Ectodermal cell (in vitro differentiated cells): ENCODE measurements around the gene ARHGAP18.

ENCODE experiments used
- H3K27ac ChIP-seq: 2 replicates; pipeline ENCODE4 v1.7.0; 2013; ENCODE audit warnings: mild to moderate bottlenecking, low read depth, low read length; ENCODE audit not compliant: insufficient read depth, poor library complexity, severe bottlenecking
- H3K27me3 ChIP-seq: 2 replicates; pipeline ENCODE4 v1.7.0; 2013; ENCODE audit warnings: mild to moderate bottlenecking, low read length; ENCODE audit not compliant: insufficient read depth, control insufficient read depth, poor library complexity, severe bottlenecking
- H3K36me3 ChIP-seq: one replicate; pipeline ENCODE4 v1.7.0; 2013; ENCODE audit warnings: low read length; ENCODE audit not compliant: control insufficient read depth, insufficient read depth
- H3K4me1 ChIP-seq: one replicate; pipeline ENCODE4 v1.7.0; 2013; ENCODE audit warnings: low read length; ENCODE audit not compliant: control insufficient read depth, insufficient read depth
- H3K4me3 ChIP-seq: 2 replicates; pipeline ENCODE4 v1.7.0; 2013; ENCODE audit warnings: low read depth, low read length, control low read depth; ENCODE audit not compliant: insufficient read depth
- H3K9me3 ChIP-seq: 2 replicates; pipeline ENCODE4 v1.7.0; 2013; ENCODE audit warnings: mild to moderate bottlenecking, low read length, moderate library complexity; ENCODE audit not compliant: control insufficient read depth
- whole genome bisulfite sequencing, 2 experiments: methylation state at CpG; one replicate each; pipeline ENCODE4 v1.1.7; 2013; ENCODE audit warnings: missing lambda C conversion rate in 2 of 2; 5-methylcytosine and 5-hydroxymethylcytosine counted together

Gene ARHGAP18

DNA sequence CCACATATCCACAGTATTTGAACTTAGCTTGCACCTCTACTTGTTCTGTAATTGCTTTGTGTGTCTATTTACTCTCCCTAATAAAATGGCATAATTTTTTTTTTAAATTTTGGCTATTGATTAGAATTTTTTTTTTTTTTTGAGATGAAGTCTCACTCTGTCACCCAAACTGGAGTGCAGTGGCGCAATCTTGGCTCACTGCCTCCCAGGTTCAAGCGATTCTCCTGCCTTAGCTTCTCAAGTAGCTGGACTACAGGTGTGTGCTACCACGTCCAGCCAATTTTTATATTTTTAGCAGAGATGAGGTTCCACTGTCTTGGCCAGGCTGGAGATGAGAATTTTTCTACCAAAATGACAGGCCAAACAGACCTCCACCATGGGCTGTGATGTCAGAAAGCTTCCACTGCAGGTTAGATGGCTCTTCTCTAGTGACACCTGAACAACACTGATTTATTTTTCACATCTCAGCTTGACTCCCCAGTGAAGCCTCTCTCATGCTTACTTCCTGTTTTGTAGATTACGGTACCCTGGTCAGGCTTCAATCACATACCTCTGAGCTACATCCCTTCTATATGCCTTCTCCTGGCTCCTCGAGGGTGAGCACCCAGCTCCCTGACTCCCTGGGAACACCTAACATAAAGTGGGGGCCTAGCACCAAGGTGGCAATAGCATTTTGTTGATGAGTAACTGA is 112.8 kb downstream of the ARHGAP18 start:
- Histone ChIP-seq H3K27me3 (no peaks in the 10 kb centered on the region), H3K27ac (no peak overlapping the region), H3K4me1 (no peaks in the 10 kb centered on the region), H3K36me3 (no peaks in the 10 kb centered on the region), H3K4me3 (no peak overlapping the region), H3K9me3 (no peaks in the 10 kb centered on the region)
- 93 to 95% methylated on average over 5 of the region's 5 CpGs for WGBS, 2 experiments

DNA sequence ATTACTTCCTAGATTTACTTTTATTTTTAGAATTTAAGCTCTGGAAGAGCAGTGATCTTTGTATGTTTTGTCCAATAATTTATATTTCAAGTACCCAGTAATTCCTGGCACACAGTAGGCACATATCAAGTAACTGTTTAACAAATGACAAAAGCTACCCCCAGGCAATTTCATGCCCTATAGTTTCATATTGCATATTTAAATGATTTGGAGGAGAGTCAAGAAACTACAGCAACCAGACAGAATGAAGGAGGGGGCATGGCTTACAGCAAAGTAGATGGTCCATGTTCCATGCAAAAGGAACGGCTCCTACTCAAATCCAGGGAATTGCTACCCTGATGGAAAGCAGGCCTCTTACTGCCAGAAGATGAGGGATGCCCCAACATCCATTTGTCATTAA is 113.5 kb downstream of the ARHGAP18 start:
- no peaks in the 10 kb centered on the region for H3K9me3 ChIP-seq
- no peaks in the 10 kb centered on the region for H3K4me1 ChIP-seq
- WGBS, 2 experiments, result 89 to 92% methylated on average over 1 of the region's 1 CpG
- no peaks in the 10 kb centered on the region for H3K36me3 ChIP-seq
- H3K27me3 ChIP-seq, result no peaks in the 10 kb centered on the region
- no peak overlapping the region for H3K27ac ChIP-seq
- no peak overlapping the region for H3K4me3 ChIP-seq

DNA sequence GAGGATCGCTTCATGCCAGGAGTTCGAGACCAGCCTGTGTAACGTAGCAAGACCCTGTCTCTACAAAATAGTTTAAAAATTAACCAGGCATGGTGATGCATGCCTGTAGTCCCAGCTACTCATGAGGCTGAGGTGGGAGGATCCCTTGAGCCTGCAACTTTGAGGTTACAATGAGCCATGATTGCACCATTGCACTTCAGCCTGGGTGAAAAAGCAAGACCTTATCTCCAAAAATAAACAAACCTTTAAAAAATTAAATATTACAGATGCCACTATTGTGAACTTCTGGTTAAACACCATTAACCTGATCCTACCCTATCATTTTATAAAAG is 116.8 kb downstream of the ARHGAP18 start:
- Histone ChIP-seq H3K27me3 (no peaks in the 10 kb centered on the region), H3K4me3 (no peak overlapping the region), H3K36me3 (no peaks in the 10 kb centered on the region), H3K9me3 (no peaks in the 10 kb centered on the region), H3K27ac (no peak overlapping the region), H3K4me1 (no peaks in the 10 kb centered on the region)
- WGBS, 2 experiments, result 91 to 95% methylated on average over 3 of the region's 3 CpGs

DNA sequence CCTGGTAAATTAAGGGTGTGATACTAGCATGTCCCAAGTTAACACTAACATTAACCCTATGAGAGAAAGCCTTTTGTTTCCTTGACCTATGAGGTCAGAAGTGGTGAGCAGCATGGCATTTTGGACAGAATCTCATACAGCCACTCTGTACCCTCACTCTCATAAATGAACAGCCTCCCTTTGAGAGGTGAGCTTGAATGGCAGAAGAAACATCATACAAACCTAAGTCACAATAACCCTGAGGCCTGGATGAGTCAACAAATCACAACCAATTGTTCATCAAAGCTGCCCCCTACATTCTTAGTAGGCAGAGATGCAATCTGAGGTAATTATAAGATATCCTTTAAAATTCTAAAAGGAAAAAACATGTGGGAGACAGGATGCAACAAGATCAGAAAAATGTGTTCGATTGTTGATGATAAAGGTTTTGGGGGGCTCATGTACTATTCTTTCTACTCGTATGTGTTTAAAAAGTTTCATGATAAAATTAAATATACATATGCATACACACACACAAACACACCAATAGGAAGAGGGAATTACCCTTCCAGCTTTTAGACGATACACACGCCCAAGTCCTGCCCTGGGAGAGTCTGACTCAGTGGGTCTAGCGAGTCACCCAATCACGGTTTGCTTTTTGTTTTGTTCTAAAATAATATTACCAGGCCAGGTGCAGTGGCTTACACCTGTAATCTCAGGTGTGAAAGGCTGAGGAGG is 117.3 kb downstream of the ARHGAP18 start:
- H3K27ac ChIP-seq, result no peak overlapping the region
- 97 to 98% methylated on average over 4 to 5 of the region's 6 CpGs for WGBS, 2 experiments
- H3K36me3 ChIP-seq, result no peaks in the 10 kb centered on the region
- H3K4me3 ChIP-seq, result no peak overlapping the region
- H3K4me1 ChIP-seq, result no peaks in the 10 kb centered on the region
- H3K9me3 ChIP-seq, result no peaks in the 10 kb centered on the region
- no peaks in the 10 kb centered on the region for H3K27me3 ChIP-seq

DNA sequence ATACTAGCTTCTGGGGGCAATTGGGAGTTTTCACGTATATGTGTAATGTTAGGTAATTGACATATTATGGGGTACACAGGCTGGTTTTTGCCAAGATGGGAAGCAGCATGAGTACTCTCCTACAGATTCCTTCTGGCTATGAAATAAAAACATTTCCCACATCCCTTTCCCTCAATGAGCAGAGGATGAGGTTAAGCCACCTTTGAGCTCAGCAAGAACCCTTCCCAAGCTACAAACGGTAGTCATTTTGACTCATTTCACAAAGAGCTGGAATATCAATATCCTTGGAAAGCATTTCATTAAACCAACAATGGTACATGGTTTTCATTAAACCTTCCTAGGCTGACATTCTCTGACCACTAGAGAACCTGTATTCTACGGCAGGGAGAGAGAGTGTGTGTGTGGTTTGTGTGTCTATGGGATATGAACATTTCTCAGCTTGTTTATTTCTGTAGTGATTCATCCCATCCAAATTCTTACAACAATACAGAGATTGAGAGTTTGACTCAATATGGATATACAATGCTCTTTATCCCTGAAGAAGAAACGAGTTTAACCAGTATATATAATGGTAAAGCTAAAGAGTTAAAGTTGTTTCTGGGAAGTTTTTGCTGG is 119.5 kb downstream of the ARHGAP18 start:
- WGBS, 2 experiments, result 89 to 97% methylated on average over 2 to 3 of the region's 4 CpGs
- Histone ChIP-seq H3K36me3 (no peaks in the 10 kb centered on the region), H3K4me1 (no peaks in the 10 kb centered on the region)

DNA sequence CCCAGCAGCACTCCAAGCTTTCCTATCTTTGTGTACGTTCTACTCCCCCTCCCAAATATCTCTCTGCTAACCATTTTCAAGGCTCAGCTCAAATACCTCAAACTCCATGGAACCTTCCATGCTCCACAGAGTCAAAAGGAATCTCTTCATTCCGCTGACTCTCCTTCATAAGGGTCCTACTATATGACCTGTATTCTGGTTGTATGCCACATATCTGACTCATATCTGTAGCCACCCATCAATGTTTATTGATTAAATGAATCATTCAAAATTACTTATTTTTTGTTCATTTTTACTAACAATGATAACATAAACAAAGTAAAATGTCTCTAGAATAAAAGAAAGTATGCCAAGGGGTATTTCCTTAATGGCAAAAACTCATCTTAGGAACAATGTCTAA is 123.2 kb downstream of the ARHGAP18 start:
- no peak overlapping the region for H3K4me3 ChIP-seq
- H3K9me3 ChIP-seq, result no peaks in the 10 kb centered on the region
- no peaks in the 10 kb centered on the region for H3K4me1 ChIP-seq
- H3K27ac ChIP-seq, result no peak overlapping the region
- no peaks in the 10 kb centered on the region for H3K27me3 ChIP-seq
- WGBS, 2 experiments, result 97 to 98% methylated on average over 2 of the region's 2 CpGs
- H3K36me3 ChIP-seq, result no peaks in the 10 kb centered on the region

More for the DNA sequence above, 119.5 kb downstream of the ARHGAP18 start:
- Histone ChIP-seq H3K4me3 (no peak overlapping the region), H3K9me3 (no peaks in the 10 kb centered on the region), H3K27ac (no peak overlapping the region), H3K27me3 (no peaks in the 10 kb centered on the region)

DNA sequence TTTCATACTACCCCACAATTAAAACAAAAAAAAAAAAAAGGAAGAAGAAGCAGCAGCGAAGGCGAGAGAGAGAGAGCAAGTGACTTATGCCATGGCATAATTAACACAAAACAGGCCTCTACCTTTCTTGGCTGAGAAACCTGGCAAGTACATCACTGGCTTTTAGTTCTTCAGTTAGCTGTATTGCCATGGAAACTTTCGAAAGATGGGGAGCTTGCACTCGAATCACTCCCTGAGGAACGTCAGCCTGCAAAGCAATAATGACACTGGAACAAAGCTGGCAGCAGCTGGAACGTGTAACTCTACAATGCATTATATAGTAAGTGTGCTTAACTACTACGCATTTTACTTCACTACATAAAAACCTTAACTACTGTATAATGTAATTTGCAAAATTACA is 126.1 kb downstream of the ARHGAP18 start:
- Histone ChIP-seq H3K27me3 (no peaks in the 10 kb centered on the region), H3K4me3 (no peak overlapping the region), H3K4me1 (no peaks in the 10 kb centered on the region), H3K36me3 (no peaks in the 10 kb centered on the region), H3K27ac (no peak overlapping the region), H3K9me3 (no peaks in the 10 kb centered on the region)
- 84 to 88% methylated on average over 5 to 6 of the region's 7 CpGs for WGBS, 2 experiments

DNA sequence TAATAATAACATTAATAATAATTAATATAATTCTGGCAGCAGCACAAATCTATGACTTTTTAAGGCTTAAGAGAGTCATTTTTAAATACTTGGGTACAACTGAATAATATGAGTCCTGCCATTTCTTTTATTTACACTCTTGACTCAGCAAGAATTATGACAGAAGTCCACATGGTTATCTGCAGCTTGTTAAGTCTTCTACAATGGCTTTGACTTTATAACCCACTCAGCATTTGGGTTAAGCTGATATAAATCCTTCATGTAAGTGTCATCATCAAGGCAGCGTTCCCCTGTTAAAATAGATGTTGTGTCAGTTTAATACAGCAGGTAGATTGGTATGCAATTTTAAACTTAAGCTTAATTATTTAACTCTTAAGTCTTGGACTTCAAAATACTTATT is 131.7 kb downstream of the ARHGAP18 start:
- Histone ChIP-seq H3K9me3 (no peaks in the 10 kb centered on the region), H3K4me3 (no peak overlapping the region), H3K4me1 (no peaks in the 10 kb centered on the region), H3K27ac (no peak overlapping the region), H3K36me3 (no peaks in the 10 kb centered on the region), H3K27me3 (no peaks in the 10 kb centered on the region)
- WGBS, 2 experiments, result 100% methylated on average over 1 of the region's 1 CpG; no CpG with 5 or more reads in 1 of the 2 experiments

DNA sequence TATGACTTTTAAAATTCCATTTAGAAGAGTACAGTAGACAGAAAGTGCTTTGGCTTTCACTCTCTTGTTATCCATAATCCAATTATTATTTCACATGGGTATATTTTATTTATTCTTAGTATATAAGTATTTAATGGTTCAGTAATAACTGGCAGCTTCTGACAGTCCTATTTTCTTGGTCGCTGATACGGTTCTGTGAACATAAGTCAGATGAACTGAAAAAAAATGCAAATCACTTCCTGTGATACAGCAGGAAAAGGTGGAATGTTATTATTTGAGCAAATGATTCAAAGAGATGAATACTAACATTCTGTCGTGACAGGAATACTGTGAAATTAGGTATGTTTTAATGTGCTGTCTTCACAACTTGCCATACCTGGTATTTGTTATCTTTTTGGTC is 132.3 kb downstream of the ARHGAP18 start:
- Histone ChIP-seq H3K27ac (no peak overlapping the region), H3K9me3 (no peaks in the 10 kb centered on the region), H3K36me3 (no peaks in the 10 kb centered on the region), H3K27me3 (no peaks in the 10 kb centered on the region), H3K4me3 (no peak overlapping the region), H3K4me1 (no peaks in the 10 kb centered on the region)
- 93 to 98% methylated on average over 3 of the region's 3 CpGs for WGBS, 2 experiments

DNA sequence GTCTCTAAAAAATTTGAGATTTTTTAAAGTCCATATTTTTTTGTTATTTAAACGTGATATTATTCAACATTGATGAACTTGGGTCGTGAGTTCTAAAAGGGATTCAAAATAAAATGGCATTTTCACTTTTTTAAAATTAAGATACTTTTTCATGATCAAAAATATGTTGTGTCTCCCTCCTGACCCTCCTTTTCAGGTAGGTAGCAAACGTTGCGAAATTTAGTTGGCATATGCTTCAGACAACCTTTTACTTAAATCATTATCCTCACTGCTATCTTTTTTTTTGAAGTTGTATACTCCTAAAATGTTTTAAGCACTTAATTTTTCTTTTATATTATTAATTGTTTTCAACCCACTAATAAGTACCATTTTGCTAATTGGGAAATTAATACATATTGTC is 133.5 kb downstream of the ARHGAP18 start:
- Histone ChIP-seq H3K27me3 (no peaks in the 10 kb centered on the region), H3K36me3 (no peaks in the 10 kb centered on the region), H3K9me3 (no peaks in the 10 kb centered on the region), H3K4me1 (no peaks in the 10 kb centered on the region), H3K27ac (no peak overlapping the region), H3K4me3 (no peak overlapping the region)
- 93 to 96% methylated on average over 3 of the region's 4 CpGs for WGBS, 2 experiments
